CD4-positive, alpha-beta T cell treated with Interleukin-6 at 100 ng/mL for 8 hours (primary cell): ENCODE data around the gene SKA2.
"Not testable (repeated sequence)": the region's sequence is repeated elsewhere in the genome, so short reads cannot be mapped to it uniquely, and the experiment has no call there.

Source experiments
- DNase-seq: peaks from one replicate; pipeline ENCODE4 v3.0.0-alpha.2; 2020; ENCODE audit warnings: mixed read lengths, low spot score

The SKA2 gene

GRCh38 chr17:59097876-59098275 is 57.1 kb downstream of the SKA2 start:
- DNase-seq, result no peak

GRCh38 chr17:59094861-59095530 is 60.0 kb downstream of the SKA2 start:
- DNase-seq, result no peak

DNA sequence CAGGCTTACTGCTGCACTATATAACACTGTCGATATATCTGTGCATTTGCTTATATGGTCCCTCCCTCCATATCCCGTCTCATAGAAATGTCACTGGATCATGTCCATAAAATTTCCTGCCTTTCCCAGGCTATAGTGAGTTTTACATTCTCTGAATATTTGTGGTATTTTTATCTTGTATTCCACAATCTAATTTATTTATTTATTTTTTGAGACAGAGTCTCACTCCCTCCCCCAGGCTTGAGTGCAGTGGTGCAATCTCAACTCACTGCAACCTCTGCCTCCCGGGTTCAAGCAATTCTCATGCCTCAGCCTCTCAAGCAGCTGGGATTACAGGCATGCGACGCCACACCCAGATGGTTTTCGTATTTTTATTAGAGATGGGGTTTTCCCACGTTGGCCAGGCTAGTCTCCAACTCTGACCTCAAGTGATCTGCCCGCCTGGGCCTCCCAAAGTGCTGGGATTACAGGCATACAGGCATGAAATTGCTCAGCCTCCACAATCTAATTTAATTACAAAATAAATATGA is 61.2 kb downstream of the SKA2 start:
- no peak for DNase-seq

- DNase-seq, result no peak
These were observed 61.8 kb downstream of the SKA2 start for GRCh38 chr17:59093145-59093701.

DNA sequence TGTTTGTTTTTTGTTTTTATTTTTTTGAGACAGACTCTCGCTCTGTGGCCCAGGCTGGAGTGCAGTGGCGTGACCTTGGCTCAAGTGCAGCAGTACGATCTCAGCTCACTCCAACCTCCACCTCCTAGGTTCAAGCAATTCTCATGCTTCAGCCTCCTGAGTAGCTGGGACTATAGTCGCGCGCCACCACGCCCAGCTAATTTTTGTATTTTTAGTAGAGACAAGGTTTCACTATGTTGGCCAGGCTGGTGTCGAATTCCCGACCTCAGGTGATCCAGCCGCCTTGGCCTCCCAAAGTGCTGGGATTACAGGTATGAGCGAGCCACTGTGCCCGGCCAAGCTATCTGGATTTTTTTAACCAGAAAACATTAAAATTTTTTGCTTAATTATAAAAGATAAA is 64.4 kb downstream of the SKA2 start:
- DNase-seq, result not testable (repeated sequence)

GRCh38 chr17:59084154-59084553 is 70.8 kb downstream of the SKA2 start:
- no peak for DNase-seq

DNA sequence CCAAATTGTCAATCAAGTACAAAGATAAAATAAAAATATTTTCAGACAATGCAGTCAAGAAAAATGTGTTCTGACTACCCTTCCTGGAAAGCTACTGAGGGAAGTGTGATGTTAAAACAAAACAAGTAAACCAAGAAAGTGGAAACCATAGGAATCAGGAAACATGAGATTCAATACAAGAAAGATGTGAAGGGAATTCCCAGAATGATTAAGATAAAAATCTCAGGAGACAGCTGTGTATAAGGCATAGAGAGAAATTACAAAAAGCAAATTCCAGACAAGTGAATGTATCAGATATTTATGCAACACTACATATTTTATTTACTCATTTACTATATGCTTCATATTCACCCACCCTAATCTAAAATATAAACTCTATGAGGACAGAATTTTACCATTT is 80.5 kb downstream of the SKA2 start:
- DNase-seq, result no peak

DNA sequence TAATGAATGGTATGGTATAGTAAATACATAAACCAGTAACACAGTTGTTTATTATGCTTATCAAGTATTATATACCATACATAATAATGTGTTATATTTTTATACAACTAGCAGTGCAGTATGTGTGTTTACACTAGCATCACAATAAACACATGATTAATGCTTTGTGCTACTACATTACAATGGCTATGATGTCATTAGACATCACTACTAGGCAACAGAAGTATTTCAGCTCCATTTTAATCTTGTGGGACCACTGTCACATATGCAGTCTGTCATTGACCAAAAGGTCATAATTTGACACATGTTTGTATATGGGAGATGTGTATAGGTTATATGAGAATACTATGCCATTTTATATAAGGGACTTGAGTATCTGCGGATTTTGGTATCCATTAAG is 81.0 kb downstream of the SKA2 start:
- no peak for DNase-seq

GRCh38 chr17:59069856-59070255 is 85.1 kb downstream of the SKA2 start:
- no peak for DNase-seq

- DNase-seq, result no peak
These were observed 87.2 kb downstream of the SKA2 start for GRCh38 chr17:59067756-59068155.

- DNase-seq, result no peak
These were observed 87.6 kb downstream of the SKA2 start for GRCh38 chr17:59067340-59067739.

DNA sequence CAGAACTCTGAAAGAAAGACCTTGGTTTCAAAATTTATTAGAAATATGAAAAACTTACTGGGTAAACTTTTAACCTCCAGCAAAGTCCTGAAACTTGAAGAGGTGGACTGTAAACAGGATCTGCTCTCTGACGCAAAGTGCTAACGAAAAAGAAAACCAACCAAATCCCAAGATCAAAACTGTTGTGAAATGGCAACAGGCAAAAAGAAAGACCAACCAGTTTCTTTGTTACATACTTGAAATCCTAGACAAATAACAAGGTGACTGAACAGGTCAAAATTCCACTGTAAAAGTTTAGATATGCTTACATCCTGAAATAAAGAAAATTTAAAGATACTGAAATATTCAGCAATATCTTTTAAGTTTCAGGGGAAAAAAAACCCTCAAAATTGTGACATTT is 92.5 kb downstream of the SKA2 start:
- no peak for DNase-seq
